ENCODE data around the gene C10orf71. TPM values are rescaled to one million over a fixed set of nuclear protein-coding genes. Genes with fewer than 3 reads are reported as not detected.

Gene C10orf71
- total RNA-seq, 2 donors from 2014 or later: 0.14 TPM; not detected in 1

DNA sequence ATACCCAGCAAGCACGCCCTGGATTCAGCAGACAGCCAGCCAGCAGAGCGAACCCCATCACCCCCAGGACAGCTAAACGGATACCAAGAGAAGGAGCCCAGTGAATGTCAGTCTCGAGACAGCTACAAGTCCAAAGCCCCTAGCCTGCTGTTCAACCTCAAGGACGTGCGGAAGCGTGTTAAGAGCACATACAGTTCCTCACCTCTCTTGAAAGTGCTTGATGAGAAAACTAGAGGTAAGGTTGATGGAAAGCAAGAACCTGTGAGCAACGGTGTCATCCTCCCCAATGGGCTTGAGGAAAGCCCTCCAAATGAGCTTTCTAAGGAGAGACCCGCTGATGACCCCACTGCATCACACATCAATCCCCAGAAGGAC, 24.9 kb downstream of the C10orf71 start:
- no peaks in the 10 kb centered on the region for H3K36me3 ChIP-seq
- no peak overlapping the region for H3K27ac ChIP-seq
- no peaks in the 10 kb centered on the region for H3K9me3 ChIP-seq
- ATAC-seq (ENCODE audit: insufficient number of reproducible peaks, low FRiP score, low read depth) (no peak), DNase-seq (ENCODE audit: low spot score) (no peak)
- no peak for TF ChIP-seq CTCF (IDR thresholded peaks at IDR 0.05)
- no peaks in the 10 kb centered on the region for H3K27me3 ChIP-seq (replicated peaks; ENCODE audit: insufficient read depth)
- no peaks in the 10 kb centered on the region for H3K4me1 ChIP-seq (ENCODE audit: control insufficient read depth in 1 of 2, low read depth in 2 of 2)
- H3K4me3 ChIP-seq: no peak overlapping the region

DNA sequence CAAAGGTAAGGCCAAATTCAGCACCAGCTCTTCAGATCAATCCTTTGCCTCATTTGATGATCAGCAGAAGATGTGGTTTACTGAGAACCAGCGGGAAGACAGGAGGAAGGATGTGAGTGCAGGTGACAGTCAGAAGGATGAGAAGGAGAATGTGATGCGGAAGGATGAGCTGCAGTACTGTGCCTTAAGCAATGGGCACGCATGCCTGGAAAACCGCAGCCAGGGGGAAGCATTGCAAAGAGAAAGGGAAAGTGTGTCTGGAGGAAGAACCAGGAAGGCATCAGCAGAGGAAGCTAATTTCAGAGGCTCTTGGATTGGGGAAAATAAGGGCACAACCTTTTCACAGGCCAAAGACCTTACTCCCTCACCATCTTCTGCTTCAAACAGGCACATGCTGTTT, 25.7 kb downstream of the C10orf71 start:
- DNase-seq (ENCODE audit: low spot score) (no peak), ATAC-seq (ENCODE audit: insufficient number of reproducible peaks, low FRiP score, low read depth) (no peak)
- no peak for TF ChIP-seq CTCF (IDR thresholded peaks at IDR 0.05)
- Histone ChIP-seq H3K4me3 (no peak overlapping the region), H3K27ac (no peak overlapping the region), H3K36me3 (no peaks in the 10 kb centered on the region), H3K4me1 (ENCODE audit: control insufficient read depth in 1 of 2, low read depth in 2 of 2) (no peaks in the 10 kb centered on the region), H3K9me3 (no peaks in the 10 kb centered on the region), H3K27me3 (replicated peaks; ENCODE audit: insufficient read depth) (no peaks in the 10 kb centered on the region)

- H3K4me1 ChIP-seq (ENCODE audit: control insufficient read depth in 1 of 2, low read depth in 2 of 2): no peaks in the 10 kb centered on the region
- H3K36me3 ChIP-seq: no peaks in the 10 kb centered on the region
- no peak for DNase-seq (ENCODE audit: low spot score)
- no peaks in the 10 kb centered on the region for H3K9me3 ChIP-seq
- H3K27me3 ChIP-seq (replicated peaks; ENCODE audit: insufficient read depth): no peaks in the 10 kb centered on the region
- H3K27ac ChIP-seq: no peak overlapping the region
- no peak for TF ChIP-seq CTCF (IDR thresholded peaks at IDR 0.05)
- no peak overlapping the region for H3K4me3 ChIP-seq
- no peak for ATAC-seq (ENCODE audit: insufficient number of reproducible peaks, low FRiP score, low read depth)
Measured at GRCh38 chr10:49325131-49325915, 26.4 kb downstream of the C10orf71 start.

DNA sequence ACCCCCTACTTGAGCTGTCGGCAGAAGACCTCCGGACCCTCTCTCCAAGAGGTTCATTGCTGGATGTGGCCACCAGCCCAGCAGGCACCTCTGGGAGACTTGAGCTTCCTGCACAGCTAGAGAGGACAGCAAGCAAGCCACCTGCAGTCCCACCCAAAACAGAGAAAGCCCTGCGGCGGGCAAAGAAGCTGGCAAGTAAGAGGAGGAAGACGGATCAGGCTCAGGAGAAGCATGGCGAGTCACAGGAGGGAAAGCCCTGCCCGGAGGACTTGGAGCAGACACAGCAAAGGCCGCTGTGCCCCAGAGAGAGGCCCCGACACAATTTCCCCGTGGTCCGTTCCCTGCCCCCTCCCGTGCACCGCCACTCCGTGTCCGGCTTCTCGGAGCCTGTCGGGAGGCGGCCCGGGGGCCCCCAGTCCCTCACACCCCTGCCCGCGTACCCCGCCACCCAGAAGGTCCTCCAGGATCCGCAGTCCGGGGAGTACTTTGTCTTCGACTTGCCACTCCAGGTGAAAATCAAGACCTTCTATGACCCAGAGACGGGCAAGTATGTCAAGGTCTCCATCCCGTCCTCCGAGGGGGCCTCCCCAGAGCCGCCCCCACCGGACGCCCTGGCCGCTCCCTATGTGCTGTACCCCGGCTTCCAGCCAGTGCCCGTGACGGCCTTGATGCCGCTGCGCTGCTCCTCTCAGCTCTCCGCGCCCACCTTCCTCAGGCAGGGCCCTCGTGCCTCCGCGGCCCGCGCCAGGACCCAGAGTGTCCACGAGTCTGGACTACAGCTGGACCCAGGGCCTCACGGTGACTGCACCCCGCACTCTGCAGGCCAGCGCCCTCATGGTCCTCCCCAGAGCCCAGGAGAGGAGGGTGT, 27.2 kb downstream of the C10orf71 start:
- no peak for DNase-seq (ENCODE audit: low spot score)
- TF ChIP-seq CTCF (IDR thresholded peaks at IDR 0.05): no peak
- no peak for ATAC-seq (ENCODE audit: insufficient number of reproducible peaks, low FRiP score, low read depth)
- H3K27ac ChIP-seq: no peak overlapping the region
- no peak overlapping the region for H3K4me3 ChIP-seq
- no peaks in the 10 kb centered on the region for H3K4me1 ChIP-seq (ENCODE audit: control insufficient read depth in 1 of 2, low read depth in 2 of 2)
- H3K36me3 ChIP-seq: no peaks in the 10 kb centered on the region
- H3K27me3 ChIP-seq (replicated peaks; ENCODE audit: insufficient read depth): no peaks in the 10 kb centered on the region
- no peaks in the 10 kb centered on the region for H3K9me3 ChIP-seq

GRCh38 chr10:49327036-49327813, 28.3 kb downstream of the C10orf71 start:
- TF ChIP-seq CTCF (IDR thresholded peaks at IDR 0.05): no peak
- Histone ChIP-seq H3K27ac (no peak overlapping the region), H3K36me3 (no peaks in the 10 kb centered on the region), H3K4me3 (no peak overlapping the region), H3K9me3 (no peaks in the 10 kb centered on the region), H3K27me3 (replicated peaks; ENCODE audit: insufficient read depth) (no peaks in the 10 kb centered on the region), H3K4me1 (ENCODE audit: control insufficient read depth in 1 of 2, low read depth in 2 of 2) (no peaks in the 10 kb centered on the region)
- ATAC-seq (ENCODE audit: insufficient number of reproducible peaks, low FRiP score, low read depth) (no peak), DNase-seq (ENCODE audit: low spot score) (no peak)

Measured in thoracic aorta (tissue), 2 donors.